SK-N-DZ (cell line): ENCODE results near the gene PCDHB3.
"Not testable (repeated sequence)": the region's sequence is repeated elsewhere in the genome, so short reads cannot be mapped to it uniquely, and the experiment has no call there.

Experiments used
- DNase-seq: peaks from one replicate; pipeline ENCODE4 v3.0.0-alpha.2; 2015; ENCODE audit warnings: low spot score

Gene PCDHB3

DNA sequence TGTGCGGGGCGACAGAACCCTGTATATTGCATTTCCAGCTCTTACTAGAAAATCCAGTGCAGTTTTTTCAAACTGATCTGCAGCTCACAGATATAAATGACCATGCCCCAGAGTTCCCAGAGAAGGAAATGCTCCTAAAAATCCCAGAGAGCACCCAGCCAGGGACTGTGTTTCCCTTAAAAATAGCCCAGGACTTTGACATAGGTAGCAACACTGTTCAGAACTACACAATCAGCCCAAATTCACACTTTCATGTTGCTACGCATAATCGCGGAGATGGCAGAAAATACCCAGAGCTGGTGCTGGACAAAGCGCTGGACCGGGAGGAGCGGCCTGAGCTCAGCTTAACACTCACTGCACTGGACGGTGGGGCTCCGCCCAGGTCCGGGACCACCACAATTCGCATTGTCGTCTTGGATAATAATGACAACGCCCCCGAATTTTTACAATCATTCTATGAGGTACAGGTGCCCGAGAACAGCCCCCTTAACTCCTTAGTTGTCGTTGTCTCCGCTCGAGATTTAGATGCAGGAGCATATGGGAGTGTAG, 35.5 kb downstream of the PCDHB3 start:
- DNase-seq, result no peak

DNA sequence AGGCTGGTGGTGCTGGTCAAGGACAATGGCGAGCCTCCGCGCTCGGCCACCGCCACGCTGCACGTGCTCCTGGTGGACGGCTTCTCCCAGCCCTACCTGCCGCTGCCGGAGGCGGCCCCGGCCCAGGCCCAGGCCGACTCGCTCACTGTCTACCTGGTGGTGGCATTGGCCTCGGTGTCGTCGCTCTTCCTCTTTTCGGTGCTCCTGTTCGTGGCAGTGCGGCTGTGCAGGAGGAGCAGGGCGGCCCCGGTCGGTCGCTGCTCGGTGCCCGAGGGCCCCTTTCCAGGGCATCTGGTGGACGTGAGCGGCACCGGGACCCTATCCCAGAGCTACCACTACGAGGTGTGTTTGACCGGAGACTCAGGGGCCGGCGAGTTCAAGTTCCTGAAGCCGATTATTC, 37.1 kb downstream of the PCDHB3 start:
- not testable (repeated sequence) for DNase-seq

DNA sequence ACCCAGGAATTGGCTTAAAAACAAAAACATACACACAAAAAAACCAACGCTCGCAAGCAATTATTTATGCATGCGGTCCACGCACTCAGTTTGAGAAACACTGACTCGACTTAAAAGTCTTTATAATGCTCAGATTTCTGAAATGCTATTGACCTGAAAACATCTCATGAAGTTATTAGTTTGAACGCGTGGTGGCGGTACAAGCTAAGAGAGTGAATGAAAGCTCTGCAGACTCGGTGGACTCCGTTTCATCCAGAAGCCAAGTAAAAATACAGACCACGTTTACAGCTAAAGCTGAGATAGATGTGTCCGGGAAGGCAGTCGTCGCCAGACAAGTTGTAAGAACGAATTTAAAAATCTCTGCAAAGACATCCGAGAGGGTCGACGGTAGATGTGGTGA, 49.5 kb downstream of the PCDHB3 start, which contains the start of gene PCDHB6:
Gene PCDHB6 (plus strand): TSS at position 246 of the 400 bp plus-strand sequence. CDS start 201 bp downstream, outside the sequence.
- DNase-seq, result peak; percentile 53

DNA sequence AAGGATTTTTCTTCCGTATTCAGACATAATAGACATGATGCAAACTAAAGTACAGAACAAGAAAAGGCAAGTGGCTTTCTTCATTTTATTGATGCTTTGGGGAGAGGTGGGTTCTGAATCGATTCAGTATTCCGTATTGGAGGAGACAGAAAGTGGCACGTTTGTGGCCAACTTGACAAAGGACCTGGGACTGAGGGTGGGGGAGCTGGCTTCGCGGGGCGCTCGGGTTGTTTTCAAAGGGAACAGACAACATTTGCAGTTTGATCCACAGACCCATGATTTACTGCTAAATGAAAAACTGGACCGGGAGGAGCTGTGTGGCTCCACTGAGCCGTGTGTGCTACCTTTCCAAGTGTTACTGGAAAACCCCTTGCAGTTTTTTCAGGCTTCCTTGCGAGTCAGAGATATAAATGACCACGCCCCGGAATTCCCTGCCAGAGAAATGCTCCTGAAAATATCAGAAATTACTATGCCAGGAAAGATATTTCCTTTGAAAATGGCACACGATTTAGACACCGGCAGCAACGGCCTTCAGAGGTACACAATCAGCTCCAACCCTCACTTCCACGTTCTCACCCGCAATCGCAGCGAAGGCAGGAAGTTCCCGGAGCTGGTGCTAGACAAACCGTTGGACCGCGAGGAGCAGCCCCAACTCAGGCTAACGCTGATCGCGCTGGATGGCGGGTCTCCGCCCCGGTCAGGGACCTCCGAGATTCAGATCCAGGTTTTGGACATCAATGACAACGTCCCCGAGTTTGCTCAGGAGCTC, 50.1 kb downstream of the PCDHB3 start:
- no peak for DNase-seq

DNA sequence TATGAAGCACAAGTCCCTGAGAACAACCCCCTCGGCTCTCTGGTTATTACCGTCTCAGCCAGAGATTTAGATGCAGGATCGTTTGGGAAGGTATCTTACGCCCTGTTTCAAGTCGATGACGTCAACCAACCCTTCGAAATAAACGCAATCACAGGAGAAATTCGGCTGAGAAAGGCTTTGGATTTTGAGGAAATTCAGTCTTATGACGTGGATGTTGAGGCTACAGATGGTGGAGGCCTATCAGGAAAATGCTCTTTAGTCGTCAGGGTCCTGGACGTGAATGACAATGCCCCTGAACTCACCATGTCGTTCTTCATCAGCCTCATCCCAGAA, 50.7 kb downstream of the PCDHB3 start:
- DNase-seq, result no peak

DNA sequence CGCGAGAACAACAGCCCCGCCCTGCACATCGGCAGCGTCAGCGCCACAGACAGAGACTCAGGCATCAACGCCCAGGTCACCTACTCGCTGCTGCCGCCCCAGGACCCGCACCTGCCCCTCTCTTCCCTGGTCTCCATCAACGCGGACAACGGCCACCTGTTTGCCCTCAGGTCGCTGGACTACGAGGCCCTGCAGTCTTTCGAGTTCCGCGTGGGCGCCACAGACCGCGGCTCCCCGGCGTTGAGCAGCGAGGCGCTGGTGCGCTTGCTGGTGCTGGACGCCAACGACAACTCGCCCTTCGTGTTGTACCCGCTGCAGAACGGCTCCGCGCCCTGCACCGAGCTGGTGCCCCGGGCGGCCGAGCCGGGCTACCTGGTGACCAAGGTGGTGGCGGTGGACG, 51.4 kb downstream of the PCDHB3 start:
- DNase-seq, result not testable (repeated sequence)

DNA sequence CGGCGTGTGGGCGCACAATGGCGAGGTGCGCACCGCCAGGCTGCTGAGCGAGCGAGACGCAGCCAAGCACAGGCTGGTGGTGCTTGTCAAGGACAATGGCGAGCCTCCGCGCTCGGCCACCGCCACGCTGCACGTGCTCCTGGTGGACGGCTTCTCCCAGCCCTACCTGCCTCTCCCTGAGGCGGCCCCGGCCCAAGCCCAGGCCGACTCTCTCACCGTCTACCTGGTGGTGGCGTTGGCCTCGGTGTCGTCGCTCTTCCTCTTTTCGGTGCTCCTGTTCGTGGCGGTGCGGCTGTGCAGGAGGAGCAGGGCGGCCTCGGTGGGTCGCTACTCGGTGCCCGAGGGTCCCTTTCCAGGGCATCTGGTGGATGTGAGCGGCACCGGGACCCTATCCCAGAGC, 51.8 kb downstream of the PCDHB3 start:
- DNase-seq, result not testable (repeated sequence)
